Osteoblast (primary cell): ENCODE data around the gene VMAC. TPM values are rescaled to one million over a fixed set of nuclear protein-coding genes. Genes with fewer than 3 reads are reported as not detected.

Experiments used
- DNase-seq: peaks from one replicate; pipeline ENCODE4 v3.0.0; 2011; ENCODE audit warnings: low spot score, mixed read lengths; ENCODE audit not compliant: insufficient read length; ENCODE audit errors: missing footprints
- H2AFZ ChIP-seq: 2 replicates; pipeline ENCODE4 v1.6.0; 2011; ENCODE audit warnings: mild to moderate bottlenecking, low read length
- H3K27ac ChIP-seq: 2 replicates; pipeline ENCODE4 v1.5.1; 2011; ENCODE audit warnings: mild to moderate bottlenecking, low read depth, low read length, moderate library complexity
- H3K27me3 ChIP-seq: 2 replicates; pipeline ENCODE4 v1.6.0; 2012; ENCODE audit warnings: mild to moderate bottlenecking, control low read depth, inconsistent platforms, low read length, moderate library complexity; ENCODE audit not compliant: insufficient read depth
- H3K36me3 ChIP-seq: 2 replicates; pipeline ENCODE4 v1.5.1; 2011; ENCODE audit warnings: mild to moderate bottlenecking, low read length, control low read depth, moderate library complexity; ENCODE audit not compliant: insufficient read depth
- H3K4me1 ChIP-seq: 2 replicates; pipeline ENCODE4 v1.5.1; 2011; ENCODE audit warnings: mild to moderate bottlenecking, low read length, control low read depth, moderate library complexity; ENCODE audit not compliant: insufficient read depth
- H3K4me2 ChIP-seq: 2 replicates; pipeline ENCODE4 v1.6.0; 2011; ENCODE audit warnings: mild to moderate bottlenecking, low read length; ENCODE audit not compliant: insufficient read depth
- H3K4me3 ChIP-seq: fragments of 200-600 bp; sonication (generic); 3 replicates; pipeline ENCODE4 v1.5.1; 2012; ENCODE audit warnings: mild to moderate bottlenecking, low read length, inconsistent platforms; ENCODE audit not compliant: insufficient read depth
- H3K79me2 ChIP-seq: 2 replicates; pipeline ENCODE4 v1.6.0; 2012; ENCODE audit warnings: mild to moderate bottlenecking, low read length, control low read depth, inconsistent platforms; ENCODE audit not compliant: insufficient read depth
- H3K9me3 ChIP-seq: 2 replicates; pipeline ENCODE4 v1.5.1; 2011; ENCODE audit warnings: low read depth, low read length, control low read depth
- H4K20me1 ChIP-seq: 2 replicates; pipeline ENCODE4 v1.6.0; 2012; ENCODE audit warnings: mild to moderate bottlenecking, low read length, control low read depth; ENCODE audit not compliant: insufficient read depth
- CTCF ChIP-seq: IDR thresholded peaks from 2 replicates; pipeline ENCODE4 v1.5.1; 2011; ENCODE audit warnings: mild to moderate bottlenecking, low read depth, low read length, moderate library complexity; ENCODE audit errors: extremely low read depth
- total RNA-seq: library from RNA; depleted of rRNA; stranded (reverse); fragments of >200 nt; gene quantifications from 2 replicates; pipeline ENCODE4 v1.2.3, GENCODE V29; 2012

Gene VMAC
- total RNA-seq, 1 donor, result 12.3 TPM

GRCh38 chr19:5903056-5903623 is 1.5 kb upstream of the VMAC start:
- peak overlapping the region; percentile 97 for H3K4me3 ChIP-seq
- no peak for TF ChIP-seq CTCF
- H3K4me1 ChIP-seq, result peaks cover 20% of the 10 kb centered on the region
- peaks cover 45% of the 10 kb centered on the region for H3K79me2 ChIP-seq
- H3K9me3 ChIP-seq, result no peaks in the 10 kb centered on the region
- H4K20me1 ChIP-seq, result peaks cover 31% of the 10 kb centered on the region
- peak overlapping the region; percentile 80 for H2AFZ ChIP-seq
- H3K27ac ChIP-seq, result peak overlapping the region; percentile 94
- no peaks in the 10 kb centered on the region for H3K27me3 ChIP-seq
- peaks cover 4% of the 10 kb centered on the region for H3K36me3 ChIP-seq
- peak overlapping the region; percentile 86 for H3K4me2 ChIP-seq
- DNase-seq, result peak; percentile 94

DNA sequence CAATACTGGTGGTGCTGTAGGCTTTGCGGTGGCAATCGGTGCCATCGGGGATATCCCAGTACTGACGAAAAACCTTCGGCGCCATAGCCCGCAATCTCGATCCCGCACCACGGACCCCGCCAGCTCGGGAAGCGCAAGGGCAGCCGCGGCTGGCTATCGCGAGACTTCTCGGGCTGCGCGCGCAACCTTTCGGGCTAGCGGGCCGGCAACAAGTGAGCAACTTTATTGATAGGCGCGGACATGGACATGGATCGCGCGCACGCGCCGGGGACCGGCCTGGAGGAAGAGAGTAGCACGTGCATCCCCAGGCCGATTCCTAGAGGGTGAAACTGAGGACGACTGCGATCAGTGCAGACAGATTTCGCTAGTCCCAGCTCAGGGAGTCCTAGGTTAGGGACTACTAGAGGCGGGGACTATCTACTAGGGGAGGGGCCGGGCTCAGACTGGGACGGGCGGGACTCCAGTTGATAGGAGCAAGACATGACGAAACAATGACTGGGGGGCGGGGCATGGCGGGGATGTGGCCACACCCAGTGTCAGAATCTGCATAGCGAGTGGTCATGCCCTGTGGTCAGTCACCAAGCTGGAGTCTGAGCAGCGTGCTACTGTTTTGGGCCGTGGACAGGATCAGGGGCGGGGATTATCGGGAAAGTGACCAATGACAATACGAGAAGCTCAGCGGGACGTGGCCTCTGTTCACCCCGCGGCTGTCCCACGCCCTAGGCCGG is 884 bp upstream of the VMAC start, which contains the start of gene NDUFA11:
Gene NDUFA11, minus strand, starts transcription at position 167 of the 728 bp plus-strand sequence. Its CDS starts 82 bp downstream, at position 85.
- DNase-seq, result peak; percentile 99
- peak within 1 kb of the TSS; percentile 92 for H2AFZ ChIP-seq
- no peaks in the 10 kb centered on the region for H3K27me3 ChIP-seq
- no peak for TF ChIP-seq CTCF
- H4K20me1 ChIP-seq, result peaks cover 26% of the 10 kb centered on the region
- H3K27ac ChIP-seq, result peak within 1 kb of the TSS; percentile 94
- peak within 1 kb of the TSS; percentile 86 for H3K4me2 ChIP-seq
- peaks cover 20% of the 10 kb centered on the region for H3K4me1 ChIP-seq
- H3K9me3 ChIP-seq, result no peaks in the 10 kb centered on the region
- peak within 1 kb of the TSS; percentile 97 for H3K4me3 ChIP-seq
- peaks cover 41% of the 10 kb centered on the region for H3K79me2 ChIP-seq
- peaks cover 4% of the 10 kb centered on the region for H3K36me3 ChIP-seq

DNA sequence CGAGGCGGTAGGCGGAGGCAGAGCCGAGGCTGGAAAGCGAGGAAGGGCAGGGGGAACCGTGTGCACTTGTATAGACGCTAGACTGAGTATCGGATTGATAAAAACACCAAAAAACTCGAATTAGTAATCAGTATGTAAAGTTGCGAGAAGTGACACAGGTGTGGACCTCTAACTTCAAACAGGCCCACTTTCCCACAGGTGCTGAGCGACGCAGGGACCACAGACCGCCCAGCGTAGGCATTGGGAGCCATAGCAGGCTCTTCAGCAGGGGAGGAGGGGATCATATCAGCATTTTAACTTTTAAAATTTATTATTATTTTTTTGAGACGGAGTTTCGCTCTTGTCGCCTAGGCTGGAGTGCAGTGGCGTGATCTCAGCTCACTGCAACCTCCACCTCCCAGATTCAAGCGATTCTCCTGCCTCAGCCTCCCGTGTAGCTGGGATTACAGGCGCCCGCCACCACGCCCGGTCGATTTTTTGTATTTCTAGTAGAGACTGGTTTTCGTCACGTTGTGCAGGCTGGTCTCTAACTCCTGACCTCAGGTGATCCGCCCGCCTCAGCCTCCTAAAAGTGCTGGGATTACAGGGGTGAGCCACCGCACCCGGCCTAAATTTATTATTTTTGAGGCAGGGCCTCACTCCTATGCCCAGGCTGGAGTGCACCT is 574 bp downstream of the VMAC start:
- no peaks in the 10 kb centered on the region for H3K9me3 ChIP-seq
- peak overlapping the region; percentile 56 for H2AFZ ChIP-seq
- peaks cover 32% of the 10 kb centered on the region for H3K79me2 ChIP-seq
- H3K27ac ChIP-seq, result peak overlapping the region; percentile 56
- peak overlapping the region; percentile 86 for H3K4me2 ChIP-seq
- peak; percentile 50 for DNase-seq
- peaks cover 20% of the 10 kb centered on the region for H3K4me1 ChIP-seq
- H4K20me1 ChIP-seq, result peaks cover 18% of the 10 kb centered on the region
- no peaks in the 10 kb centered on the region for H3K27me3 ChIP-seq
- H3K4me3 ChIP-seq, result peak overlapping the region; percentile 97
- TF ChIP-seq CTCF, result no peak
- peaks cover 7% of the 10 kb centered on the region for H3K36me3 ChIP-seq

- no peak for TF ChIP-seq CTCF
- peaks cover 6% of the 10 kb centered on the region for H3K36me3 ChIP-seq
- no peak for DNase-seq
- H3K9me3 ChIP-seq, result no peaks in the 10 kb centered on the region
- no peak overlapping the region for H3K4me2 ChIP-seq
- peaks cover 16% of the 10 kb centered on the region for H3K79me2 ChIP-seq
- H3K27ac ChIP-seq, result no peak overlapping the region
- peaks cover 13% of the 10 kb centered on the region for H3K4me1 ChIP-seq
- no peak overlapping the region for H2AFZ ChIP-seq
- H3K4me3 ChIP-seq, result no peak overlapping the region
- H3K27me3 ChIP-seq, result no peaks in the 10 kb centered on the region
- H4K20me1 ChIP-seq, result peaks cover 7% of the 10 kb centered on the region
These were observed 2.6 kb downstream of the VMAC start for GRCh38 chr19:5907241-5907640.
